ENCODE results near the gene CMTM5. TPM values are rescaled to one million over a fixed set of nuclear protein-coding genes. Genes with fewer than 3 reads are reported as not detected.

The CMTM5 gene
- polyA plus RNA-seq, 1 donor (not counting 4 experiments of a cell fraction or from before 2014, with no cell fraction given), result not detected

DNA sequence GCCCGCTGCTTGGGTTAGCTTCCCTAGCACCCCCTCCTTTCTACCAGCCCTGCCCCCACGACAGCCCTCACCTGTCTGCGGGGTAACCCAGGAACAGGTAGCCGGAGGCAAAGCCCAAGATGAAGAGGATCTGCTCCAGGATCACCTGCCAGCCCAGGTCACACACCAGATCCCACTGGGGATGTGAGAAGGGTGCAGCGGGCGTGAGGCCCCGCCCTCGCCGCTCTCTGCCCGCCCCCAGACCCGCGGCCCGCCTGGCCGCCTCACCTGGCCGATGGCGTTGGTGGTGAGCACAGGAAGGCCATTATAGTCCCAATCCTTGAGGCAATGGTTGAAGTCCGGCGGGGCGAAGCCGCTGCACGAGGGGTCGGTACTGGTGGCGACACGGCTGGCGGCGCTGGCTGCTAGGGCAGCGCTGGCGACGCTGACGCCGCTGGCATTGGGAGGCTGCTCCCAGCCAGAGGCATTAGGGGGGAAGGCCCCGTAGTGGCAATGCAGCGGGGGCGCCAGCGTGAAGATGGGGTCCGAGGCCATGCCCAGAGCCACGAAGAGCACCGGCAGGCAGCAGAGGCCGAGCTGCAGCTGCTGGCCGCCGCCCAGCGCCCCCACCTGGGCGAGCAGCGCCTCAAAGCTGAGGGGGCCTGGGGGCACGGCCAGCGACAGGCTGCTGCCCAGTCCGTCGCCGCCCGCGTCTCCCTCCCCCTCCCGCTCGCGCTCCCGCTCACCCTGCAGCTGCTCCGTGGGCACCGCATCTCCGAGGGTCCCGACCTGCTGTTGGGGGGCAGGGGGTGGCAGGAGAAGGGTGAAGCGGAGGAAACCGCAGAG is 25.0 kb upstream of the CMTM5 start:
- no peak for FAIRE-seq
- Histone ChIP-seq H3K9me3 (ENCODE audit: control insufficient read depth, low read depth, low read length) (no peaks in the 10 kb centered on the region), H3K79me2 (ENCODE audit: control insufficient read depth, insufficient read depth, low read length) (no peaks in the 10 kb centered on the region), H3K4me3 (ENCODE audit: control insufficient read depth in 2 of 3, extremely low read depth in 1 of 3, insufficient read depth in 2 of 3, low read depth in 1 of 3, low read length in 3 of 3) (peak overlapping the region; percentile 38 to 55 (median 40)), H3K27me3 (ENCODE audit: control insufficient read depth, extremely low read depth, insufficient read depth, low read length) (peaks cover 22% of the 10 kb centered on the region), H4K20me1 (ENCODE audit: control insufficient read depth, extremely low read depth, insufficient read depth, low read length) (no peaks in the 10 kb centered on the region), H3K36me3 (ENCODE audit: control insufficient read depth in 2 of 2, extremely low read depth in 1 of 2, insufficient read depth in 2 of 2, low read length in 2 of 2) (no peaks in the 10 kb centered on the region), H3K4me2 (ENCODE audit: control insufficient read depth, extremely low read depth, insufficient read depth, low read depth, low read length) (peak overlapping the region; percentile 68), H3K4me1 (ENCODE audit: control insufficient read depth, extremely low read depth, insufficient read depth, low read length) (peaks cover 3% of the 10 kb centered on the region), H3K9ac (ENCODE audit: control insufficient read depth, extremely low read depth, insufficient read depth, low read length) (no peak overlapping the region), H2AFZ (ENCODE audit: control insufficient read depth, low read length) (peak overlapping the region; percentile 53), H3K27ac (ENCODE audit: control insufficient read depth, insufficient read depth, low read length) (no peak overlapping the region), H3K9me1 (ENCODE audit: control insufficient read depth, extremely low read depth, insufficient read depth, low read length) (no peaks in the 10 kb centered on the region)
- dilution Hi-C loops (cut with MboI; ENCODE audit: extremely low pct_ligation_motif_present, low sequenced_read_pairs), result no loop called here
- TF ChIP-seq, protein P1, sequence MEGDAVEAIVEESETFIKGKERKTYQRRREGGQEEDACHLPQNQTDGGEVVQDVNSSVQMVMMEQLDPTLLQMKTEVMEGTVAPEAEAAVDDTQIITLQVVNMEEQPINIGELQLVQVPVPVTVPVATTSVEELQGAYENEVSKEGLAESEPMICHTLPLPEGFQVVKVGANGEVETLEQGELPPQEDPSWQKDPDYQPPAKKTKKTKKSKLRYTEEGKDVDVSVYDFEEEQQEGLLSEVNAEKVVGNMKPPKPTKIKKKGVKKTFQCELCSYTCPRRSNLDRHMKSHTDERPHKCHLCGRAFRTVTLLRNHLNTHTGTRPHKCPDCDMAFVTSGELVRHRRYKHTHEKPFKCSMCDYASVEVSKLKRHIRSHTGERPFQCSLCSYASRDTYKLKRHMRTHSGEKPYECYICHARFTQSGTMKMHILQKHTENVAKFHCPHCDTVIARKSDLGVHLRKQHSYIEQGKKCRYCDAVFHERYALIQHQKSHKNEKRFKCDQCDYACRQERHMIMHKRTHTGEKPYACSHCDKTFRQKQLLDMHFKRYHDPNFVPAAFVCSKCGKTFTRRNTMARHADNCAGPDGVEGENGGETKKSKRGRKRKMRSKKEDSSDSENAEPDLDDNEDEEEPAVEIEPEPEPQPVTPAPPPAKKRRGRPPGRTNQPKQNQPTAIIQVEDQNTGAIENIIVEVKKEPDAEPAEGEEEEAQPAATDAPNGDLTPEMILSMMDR (optimal IDR thresholded peaks at IDR 0.05 in 1 of 3, IDR thresholded peaks at IDR 0.05 in 1 of 3, conservative IDR thresholded peaks at IDR 0.05 in 1 of 3; ENCODE audit: extremely low read depth in 1 of 3, insufficient read depth in 2 of 3, low read length in 3 of 3), result peak in 1 of 3 experiments; percentile 26
- no peak for TF ChIP-seq EZH2 (IDR thresholded peaks at IDR 0.05; ENCODE audit: low read length)
- DNase-seq (ENCODE audit: low read depth, low spot score), result no peak

DNA sequence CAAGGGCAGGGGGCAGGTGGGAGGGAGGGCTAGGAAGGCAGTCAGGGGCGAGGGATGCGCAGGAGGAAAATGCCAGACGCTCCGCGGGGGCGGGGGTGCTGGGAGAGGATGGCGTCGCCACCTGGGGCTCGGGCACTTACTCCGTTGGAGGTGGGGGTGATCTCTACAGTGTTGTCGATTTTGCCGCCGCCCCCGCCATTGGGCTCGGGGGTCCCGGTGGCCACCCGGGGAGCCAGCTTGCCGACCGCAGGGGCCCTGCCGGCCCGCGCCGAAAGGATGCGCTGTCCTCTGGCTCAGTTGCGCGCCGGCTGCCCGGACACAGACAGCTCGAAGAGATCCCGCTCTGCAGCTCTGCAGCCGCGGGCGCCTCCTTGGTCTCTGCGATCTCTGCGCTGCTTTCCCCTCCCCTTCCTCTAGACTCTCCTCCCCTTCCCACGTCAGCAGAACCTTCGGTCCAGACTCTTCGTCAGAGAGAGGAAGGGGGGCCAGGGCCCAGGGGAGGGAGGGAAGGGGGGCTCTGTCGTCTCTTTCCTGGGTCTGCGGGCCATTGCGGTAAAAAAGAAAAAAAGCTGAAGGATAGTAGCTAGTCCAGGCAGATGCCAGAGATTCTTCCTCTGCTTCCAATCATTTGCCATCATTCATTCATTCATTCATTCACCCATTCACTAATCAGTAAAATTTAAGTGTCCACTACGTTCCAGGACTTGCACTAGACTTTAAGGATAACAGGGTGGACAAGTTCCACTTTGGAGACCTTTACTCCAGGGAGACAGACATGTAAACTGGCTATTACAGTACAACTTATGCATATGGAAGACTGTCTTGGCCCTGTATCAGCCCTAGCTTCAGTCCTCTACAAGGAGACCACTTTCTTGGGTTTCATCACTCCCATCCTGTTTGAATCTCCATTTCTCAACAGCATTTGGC is 24.1 kb upstream of the CMTM5 start, which contains the start of gene SLC22A17:
SLC22A17 (minus strand) TSS at position 382 of the 927 bp plus-strand sequence.
- dilution Hi-C loops (cut with MboI; ENCODE audit: extremely low pct_ligation_motif_present, low sequenced_read_pairs), result no loop called here
- Histone ChIP-seq H4K20me1 (ENCODE audit: control insufficient read depth, extremely low read depth, insufficient read depth, low read length) (no peaks in the 10 kb centered on the region), H3K9me3 (ENCODE audit: control insufficient read depth, low read depth, low read length) (no peaks in the 10 kb centered on the region), H3K9me1 (ENCODE audit: control insufficient read depth, extremely low read depth, insufficient read depth, low read length) (no peaks in the 10 kb centered on the region), H3K4me2 (ENCODE audit: control insufficient read depth, extremely low read depth, insufficient read depth, low read depth, low read length) (peak within 1 kb of the TSS; percentile 68), H2AFZ (ENCODE audit: control insufficient read depth, low read length) (peak within 1 kb of the TSS; percentile 53), H3K9ac (ENCODE audit: control insufficient read depth, extremely low read depth, insufficient read depth, low read length) (no peak within 1 kb of the TSS), H3K79me2 (ENCODE audit: control insufficient read depth, insufficient read depth, low read length) (no peaks in the 10 kb centered on the region), H3K36me3 (ENCODE audit: control insufficient read depth in 2 of 2, extremely low read depth in 1 of 2, insufficient read depth in 2 of 2, low read length in 2 of 2) (peaks cover 0 to 2% of the 10 kb centered on the region in 2 experiments), H3K27me3 (ENCODE audit: control insufficient read depth, extremely low read depth, insufficient read depth, low read length) (peaks cover 22% of the 10 kb centered on the region), H3K4me3 (ENCODE audit: control insufficient read depth in 2 of 3, extremely low read depth in 1 of 3, insufficient read depth in 2 of 3, low read depth in 1 of 3, low read length in 3 of 3) (peak within 1 kb of the TSS; percentile 38 to 55 (median 40)), H3K27ac (ENCODE audit: control insufficient read depth, insufficient read depth, low read length) (no peak within 1 kb of the TSS), H3K4me1 (ENCODE audit: control insufficient read depth, extremely low read depth, insufficient read depth, low read length) (peaks cover 3% of the 10 kb centered on the region)
- FAIRE-seq (no peak), DNase-seq (ENCODE audit: low read depth, low spot score) (no peak)
- TF ChIP-seq, protein P1 (optimal IDR thresholded peaks at IDR 0.05 in 1 of 3, IDR thresholded peaks at IDR 0.05 in 1 of 3, conservative IDR thresholded peaks at IDR 0.05 in 1 of 3; ENCODE audit: extremely low read depth in 1 of 3, insufficient read depth in 2 of 3, low read length in 3 of 3), result peak in 1 of 3 experiments; percentile 20
- no peak for TF ChIP-seq EZH2 (IDR thresholded peaks at IDR 0.05; ENCODE audit: low read length)

All from keratinocyte (primary cell).